Thymus (tissue), 11 donors: ENCODE results near the gene COIL. TPM values are rescaled to one million over a fixed set of nuclear protein-coding genes. Genes with fewer than 3 reads are reported as not detected.
A peak's percentile ranks its signal among the peaks of the same experiment; 100 is the strongest.

Experiments
- DNase-seq, 9 donors: peaks; one replicate each; pipeline ENCODE4 v3.0.0-alpha.2; 2013; ENCODE audit warnings: low spot score in 9 of 9, low read depth in 6 of 9, missing footprints in 1 of 9
- H3K27ac ChIP-seq, 2 donors: one replicate each; pipeline ENCODE4 v1.5.1; 2013; ENCODE audit warnings: control low read depth in 1 of 2, low read depth in 1 of 2, low read length in 1 of 2, mild to moderate bottlenecking in 1 of 2, moderate library complexity in 1 of 2
- H3K27me3 ChIP-seq, 2 donors: one replicate each; pipeline ENCODE4 v1.5.1; 2013; ENCODE audit warnings: low read length in 1 of 2; ENCODE audit not compliant: control insufficient read depth in 2 of 2, insufficient read depth in 1 of 2
- H3K36me3 ChIP-seq, 2 donors: one replicate each; pipeline ENCODE4 v1.5.1; 2013; ENCODE audit warnings: low read length in 1 of 2, mild to moderate bottlenecking in 1 of 2, moderate library complexity in 1 of 2; ENCODE audit not compliant: control insufficient read depth in 2 of 2, insufficient read depth in 2 of 2
- H3K4me1 ChIP-seq, 2 donors: one replicate each; pipeline ENCODE4 v1.5.1; 2013; ENCODE audit warnings: low read length in 2 of 2; ENCODE audit not compliant: control insufficient read depth in 2 of 2, insufficient read depth in 2 of 2
- H3K4me3 ChIP-seq, 2 donors: one replicate each; pipeline ENCODE4 v1.5.1; 2013; ENCODE audit warnings: low read length in 2 of 2, control low read depth in 1 of 2, mild to moderate bottlenecking in 1 of 2
- H3K9me3 ChIP-seq, 2 donors: one replicate each; pipeline ENCODE4 v1.5.1; 2013; ENCODE audit warnings: low read length in 1 of 2, mild to moderate bottlenecking in 1 of 2; ENCODE audit not compliant: control insufficient read depth in 2 of 2, insufficient read depth in 1 of 2
- WGBS: extraction: QIAGEN DNeasy Blood & Tissue Kit; methylation state at CpG from one replicate; pipeline ENCODE4 v1.1.7; 2013; 5-methylcytosine and 5-hydroxymethylcytosine counted together
- polyA plus RNA-seq: library from polyadenylated mRNA; stranded (reverse); fragments of 200-250 nt; gene quantifications from one replicate; pipeline ENCODE4 v1.2.3, GENCODE V29; 2013
- total RNA-seq: library from RNA; stranded (reverse); fragments of 120-200 nt; gene quantifications from one replicate; pipeline ENCODE4 v1.2.4, GENCODE V29; 2013
- donor health status: healthy.

Gene COIL
- total and polyA plus RNA-seq, 2 donors, result 14.3 to 21.1 TPM

- DNase-seq, result no peak
- no peak overlapping the region for H3K27ac ChIP-seq
- no peaks in the 10 kb centered on the region for H3K9me3 ChIP-seq
- peaks cover 10% of the 10 kb centered on the region in 2 donors for H3K4me1 ChIP-seq
- H3K27me3 ChIP-seq, result no peaks in the 10 kb centered on the region
- WGBS, result 97% methylated on average over 4 of the region's 4 CpGs
- H3K36me3 ChIP-seq, result no peaks in the 10 kb centered on the region
- no peak overlapping the region for H3K4me3 ChIP-seq
Measured at GRCh38 chr17:56917559-56918296, 43.1 kb downstream of the COIL start.

GRCh38 chr17:56914581-56915273 lies 46.1 kb downstream of the COIL start:
- WGBS, result 11% methylated on average over 14 of the region's 14 CpGs
- DNase-seq, result peak in 2 of 9 donors; percentile 13 to 14
- Histone ChIP-seq H3K4me3 (peak overlapping the region; percentile 77 to 78), H3K27me3 (no peaks in the 10 kb centered on the region), H3K36me3 (peaks cover 0 to 11% of the 10 kb centered on the region in 2 donors), H3K9me3 (no peaks in the 10 kb centered on the region), H3K27ac (no peak overlapping the region), H3K4me1 (peaks cover 36 to 37% of the 10 kb centered on the region in 2 donors)

- under 1% methylated on average over 58 of the region's 58 CpGs for WGBS
- H3K4me1 ChIP-seq, result peaks cover 36 to 40% of the 10 kb centered on the region in 2 donors
- no peaks in the 10 kb centered on the region for H3K9me3 ChIP-seq
- H3K27ac ChIP-seq, result peak within 1 kb of the TSS; percentile 87 to 91
- peak within 1 kb of the TSS; percentile 77 to 78 for H3K4me3 ChIP-seq
- H3K36me3 ChIP-seq, result peaks cover 2 to 12% of the 10 kb centered on the region in 2 donors
- H3K27me3 ChIP-seq, result no peaks in the 10 kb centered on the region
- peak; percentile 79 to 94 (median 91) for DNase-seq
Measured at GRCh38 chr17:56913867-56914580, 46.8 kb downstream of the COIL start, which contains the start of gene TRIM25. Gene TRIM25 (minus strand): TSS chr17:56914049. CDS start chr17:56913988, 61 bp downstream.

- Histone ChIP-seq H3K9me3 (no peaks in the 10 kb centered on the region), H3K27ac (peak overlapping the region; percentile 85 to 87), H3K4me1 (peaks cover 42 to 43% of the 10 kb centered on the region in 2 donors), H3K36me3 (peaks cover 8 to 18% of the 10 kb centered on the region in 2 donors), H3K4me3 (peak overlapping the region; percentile 77 to 78), H3K27me3 (no peaks in the 10 kb centered on the region)
- DNase-seq, result peak in 1 of 9 donors; percentile 26
- WGBS, result under 1% methylated on average over 44 of the region's 44 CpGs
Measured at GRCh38 chr17:56913353-56913866, 47.4 kb downstream of the COIL start.

- DNase-seq, result no peak
- WGBS, result 33% methylated on average over 7 of the region's 7 CpGs
- no peaks in the 10 kb centered on the region for H3K9me3 ChIP-seq
- H3K27me3 ChIP-seq, result no peaks in the 10 kb centered on the region
- peak overlapping the region; percentile 77 to 78 for H3K4me3 ChIP-seq
- H3K4me1 ChIP-seq, result peaks cover 42 to 43% of the 10 kb centered on the region in 2 donors
- H3K27ac ChIP-seq, result no peak overlapping the region
- H3K36me3 ChIP-seq, result peaks cover 12 to 22% of the 10 kb centered on the region in 2 donors
Measured at GRCh38 chr17:56913000-56913311, 47.9 kb downstream of the COIL start.

GRCh38 chr17:56912105-56912999 lies 48.5 kb downstream of the COIL start:
- H3K36me3 ChIP-seq, result peaks cover 12 to 29% of the 10 kb centered on the region in 2 donors
- no peaks in the 10 kb centered on the region for H3K27me3 ChIP-seq
- no peaks in the 10 kb centered on the region for H3K9me3 ChIP-seq
- peak overlapping the region; percentile 77 to 78 for H3K4me3 ChIP-seq
- no peak overlapping the region for H3K27ac ChIP-seq
- no peak for DNase-seq
- H3K4me1 ChIP-seq, result peaks cover 42 to 43% of the 10 kb centered on the region in 2 donors
- 68% methylated on average over 21 of the region's 21 CpGs for WGBS

GRCh38 chr17:56910509-56911235 lies 50.2 kb downstream of the COIL start:
- H3K36me3 ChIP-seq, result peaks cover 23 to 45% of the 10 kb centered on the region in 2 donors
- peaks cover 42 to 43% of the 10 kb centered on the region in 2 donors for H3K4me1 ChIP-seq
- DNase-seq, result no peak
- H3K4me3 ChIP-seq, result no peak overlapping the region
- no peaks in the 10 kb centered on the region for H3K27me3 ChIP-seq
- H3K27ac ChIP-seq, result peak overlapping the region in 1 of 2 donors; percentile 34
- WGBS, result 83% methylated on average over 7 of the region's 7 CpGs
- H3K9me3 ChIP-seq, result no peaks in the 10 kb centered on the region
